OCI-LY7 (cell line): ENCODE data around the gene ATG4B. TPM values are rescaled to one million over a fixed set of nuclear protein-coding genes. Genes with fewer than 3 reads are reported as not detected.
"Not testable (repeated sequence)": the region's sequence is repeated elsewhere in the genome, so short reads cannot be mapped to it uniquely, and the experiment has no call there.

Source experiments
- BruUV-seq: library from RNA; stranded (reverse); fragments of 400-500 nt; replicated peaks from 2 replicates; lab custom pipeline; 2021; lab: Mats Ljungman, UMichigan
- CTCF ChIA-PET: fragments of 300-600 bp; sonication (Branson Sonifier 250); formaldehyde crosslinking; loops from one replicate; lab custom pipeline; 2022; ENCODE audit warnings: antibody characterized with exemption; ENCODE audit not compliant: unreplicated experiment; lab: Charles Lee
- POLR2A ChIA-PET: fragments of 300-600 bp; sonication (Branson Sonifier 250); formaldehyde crosslinking; loops from one replicate; lab custom pipeline; 2022; ENCODE audit warnings: antibody characterized with exemption; lab: Charles Lee
- DNase-seq: peaks from one replicate; pipeline ENCODE4 v3.0.0-alpha.2; 2015; ENCODE audit warnings: low spot score
- H2AFZ ChIP-seq: fragments of 200-600 bp; sonication (generic), shearing (Covaris generic); 2 replicates; pipeline ENCODE4 v1.6.1; 2014; ENCODE audit warnings: mild to moderate bottlenecking, antibody characterized with exemption, low read length, moderate library complexity
- H3K27ac ChIP-seq: fragments of 200-600 bp; sonication (generic); 2 replicates; pipeline ENCODE4 v1.5.1; 2014; ENCODE audit warnings: mixed run types, low read depth, mild to moderate bottlenecking, moderate library complexity, low read length, inconsistent platforms; ENCODE audit not compliant: poor library complexity, severe bottlenecking
- H3K36me3 ChIP-seq: fragments of 200-600 bp; sonication (generic); 2 replicates; pipeline ENCODE4 v1.6.1; 2014; ENCODE audit warnings: mild to moderate bottlenecking, antibody characterized with exemption, low read length, moderate library complexity, mixed read lengths; ENCODE audit not compliant: insufficient read depth
- H3K4me1 ChIP-seq: fragments of 200-600 bp; sonication (generic); 2 replicates; pipeline ENCODE4 v1.5.1; 2014; ENCODE audit warnings: mild to moderate bottlenecking, low read length; ENCODE audit not compliant: insufficient read depth, poor library complexity, severe bottlenecking
- H3K4me2 ChIP-seq: fragments of 200-600 bp; sonication (generic); 2 replicates; pipeline ENCODE4 v1.6.1; 2014; ENCODE audit warnings: mild to moderate bottlenecking, low read length
- H3K4me3 ChIP-seq: fragments of 200-600 bp; sonication (generic); 2 replicates; pipeline ENCODE4 v1.5.1; 2014; ENCODE audit warnings: mild to moderate bottlenecking, low read depth, low read length; ENCODE audit not compliant: poor library complexity, severe bottlenecking
- H3K79me2 ChIP-seq: fragments of 200-600 bp; sonication (generic); 2 replicates; pipeline ENCODE4 v1.6.1; 2016; ENCODE audit warnings: low read depth, mild to moderate bottlenecking, low read length, moderate library complexity, mixed read lengths; ENCODE audit not compliant: insufficient read depth
- H3K9me2 ChIP-seq: fragments of 200-600 bp; sonication (generic); 2 replicates; pipeline ENCODE4 v1.6.1; 2016; ENCODE audit warnings: mild to moderate bottlenecking, low read length, mixed read lengths; ENCODE audit not compliant: insufficient read depth
- H3K9me3 ChIP-seq: fragments of 200-600 bp; sonication (generic); 2 replicates; pipeline ENCODE4 v1.6.1; 2014; ENCODE audit warnings: mild to moderate bottlenecking, mixed run types, low read length, mixed read lengths
- H4K20me1 ChIP-seq: fragments of 200-600 bp; sonication (generic); 2 replicates; pipeline ENCODE4 v1.6.1; 2014; ENCODE audit warnings: mild to moderate bottlenecking, antibody characterized with exemption, low read length, moderate library complexity, mixed read lengths; ENCODE audit not compliant: insufficient read depth
- EZH2phosphoT487 ChIP-seq: fragments of 200-600 bp; sonication (generic); IDR thresholded peaks from 2 replicates; pipeline ENCODE4 v1.6.1; 2018; ENCODE audit warnings: low read depth, borderline replicate concordance, mild to moderate bottlenecking, mixed run types, antibody characterized with exemption, low read length, moderate library complexity, mixed read lengths
- intact Hi-C: fragments of 100-400 bp; cut with micrococcal nuclease; formaldehyde crosslinking; loops from one replicate; pipeline ENCODE4 v1.10.0; 2022; ENCODE audit not compliant: unreplicated experiment
- total RNA-seq, 2 experiments: library from RNA; depleted of rRNA in 1 of 2; stranded (reverse); fragments of >200 nt in 1 of 2; shearing (Covaris generic) in 1 of 2; gene quantifications; 2 replicates each; pipeline ENCODE4 v1.2.3, GENCODE V29; 2014 to 2022
- TF ChIP-seq, protein P1 (sequence below): fragments of 200-600 bp; sonication (generic); conservative IDR thresholded peaks from 2 replicates; pipeline ENCODE4 v1.5.1; 2014; ENCODE audit warnings: mild to moderate bottlenecking, antibody characterized with exemption, low read length, moderate library complexity, mixed read lengths

Gene ATG4B
- total RNA-seq, 2 experiments from 2014 or later = 72.4 to 133 TPM

DNA sequence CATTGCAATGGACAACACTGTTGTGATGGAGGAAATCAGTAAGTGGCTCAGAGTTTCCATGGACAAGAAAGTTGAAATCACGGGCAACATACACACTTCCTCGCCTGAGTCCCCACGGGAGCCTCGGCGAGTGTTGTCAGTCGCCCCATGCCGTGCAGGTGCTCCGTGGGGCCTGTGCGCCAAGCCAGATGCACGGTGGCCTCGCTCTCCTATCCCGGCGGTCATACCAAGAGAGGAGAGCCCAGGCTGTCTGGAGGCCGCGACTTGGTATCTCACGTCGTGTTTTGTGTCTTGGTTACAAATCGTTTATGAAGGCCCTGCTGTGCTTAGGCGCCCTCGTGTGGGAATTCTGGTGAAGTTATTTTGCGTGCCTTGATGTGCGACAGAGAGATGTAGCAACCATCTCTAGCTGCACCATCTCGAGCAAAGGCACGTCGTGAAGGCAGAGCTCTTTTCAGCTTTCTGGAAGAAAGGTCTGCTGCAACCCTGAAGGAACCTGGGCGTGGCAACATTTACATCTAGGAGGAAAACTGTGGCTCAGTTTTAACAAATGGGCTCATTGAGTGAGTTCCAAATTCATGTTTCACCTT, 21.8 kb downstream of the ATG4B start:
- no TSS peak for BruUV-seq
- POLR2A ChIA-PET = interaction anchor here (1.3 kb wide), 1 partner anchor 854 kb away, joined by 4 read pairs; no protein-coding TSS in a partner anchor
- Histone ChIP-seq H3K9me3 (no peaks in the 10 kb centered on the region), H2AFZ (no peak overlapping the region), H3K36me3 (peaks cover 65% of the 10 kb centered on the region), H3K4me1 (no peaks in the 10 kb centered on the region), H3K79me2 (no peaks in the 10 kb centered on the region), H3K4me2 (no peak overlapping the region), H3K9me2 (no peaks in the 10 kb centered on the region), H4K20me1 (no peaks in the 10 kb centered on the region), H3K4me3 (no peak overlapping the region), H3K27ac (no peak overlapping the region)
- TF ChIP-seq, protein P1, sequence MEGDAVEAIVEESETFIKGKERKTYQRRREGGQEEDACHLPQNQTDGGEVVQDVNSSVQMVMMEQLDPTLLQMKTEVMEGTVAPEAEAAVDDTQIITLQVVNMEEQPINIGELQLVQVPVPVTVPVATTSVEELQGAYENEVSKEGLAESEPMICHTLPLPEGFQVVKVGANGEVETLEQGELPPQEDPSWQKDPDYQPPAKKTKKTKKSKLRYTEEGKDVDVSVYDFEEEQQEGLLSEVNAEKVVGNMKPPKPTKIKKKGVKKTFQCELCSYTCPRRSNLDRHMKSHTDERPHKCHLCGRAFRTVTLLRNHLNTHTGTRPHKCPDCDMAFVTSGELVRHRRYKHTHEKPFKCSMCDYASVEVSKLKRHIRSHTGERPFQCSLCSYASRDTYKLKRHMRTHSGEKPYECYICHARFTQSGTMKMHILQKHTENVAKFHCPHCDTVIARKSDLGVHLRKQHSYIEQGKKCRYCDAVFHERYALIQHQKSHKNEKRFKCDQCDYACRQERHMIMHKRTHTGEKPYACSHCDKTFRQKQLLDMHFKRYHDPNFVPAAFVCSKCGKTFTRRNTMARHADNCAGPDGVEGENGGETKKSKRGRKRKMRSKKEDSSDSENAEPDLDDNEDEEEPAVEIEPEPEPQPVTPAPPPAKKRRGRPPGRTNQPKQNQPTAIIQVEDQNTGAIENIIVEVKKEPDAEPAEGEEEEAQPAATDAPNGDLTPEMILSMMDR = peak; percentile 81
- no peak for TF ChIP-seq EZH2phosphoT487
- peak; percentile 52 for DNase-seq
- intact Hi-C loops = no loop called here
- CTCF ChIA-PET = no interaction called here

DNA sequence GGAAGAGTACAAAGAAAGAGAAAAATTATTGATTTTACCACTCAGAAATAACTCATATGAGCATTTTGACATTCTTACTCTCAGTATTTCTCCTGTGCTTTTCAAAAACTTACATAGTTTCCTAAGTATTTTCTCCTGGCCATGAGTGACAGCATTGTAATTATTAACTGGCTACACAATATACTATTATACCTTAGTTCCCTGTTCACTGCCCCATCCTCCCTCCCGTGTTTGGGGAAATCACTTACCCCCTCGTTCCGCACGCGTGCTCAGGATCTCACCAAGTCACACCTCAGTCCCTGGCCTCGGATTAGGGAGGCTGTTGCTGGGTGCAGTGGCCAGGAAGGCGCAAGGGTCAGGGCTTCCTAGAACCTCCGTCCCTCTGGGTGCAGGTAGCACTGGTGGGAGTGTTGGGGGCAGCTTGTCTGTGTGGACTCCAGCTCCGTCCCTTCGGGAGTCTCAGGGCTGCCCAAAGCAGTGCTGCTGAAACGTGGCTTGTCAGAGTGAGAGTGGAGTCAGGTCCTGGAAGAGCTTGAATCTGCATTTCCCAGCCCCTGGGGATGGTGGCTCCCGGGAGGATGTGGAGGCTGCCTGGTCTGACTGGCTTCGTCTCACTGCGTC, 23.2 kb downstream of the ATG4B start:
- peaks cover 50% of the 10 kb centered on the region for H3K36me3 ChIP-seq
- no peak for DNase-seq
- H3K79me2 ChIP-seq = no peaks in the 10 kb centered on the region
- no TSS peak for BruUV-seq
- H3K9me2 ChIP-seq = no peaks in the 10 kb centered on the region
- no peak overlapping the region for H3K4me2 ChIP-seq
- H3K9me3 ChIP-seq = no peaks in the 10 kb centered on the region
- H3K27ac ChIP-seq = no peak overlapping the region
- H3K4me1 ChIP-seq = no peaks in the 10 kb centered on the region
- TF ChIP-seq, protein P1 = no peak
- no peak for TF ChIP-seq EZH2phosphoT487
- no peak overlapping the region for H2AFZ ChIP-seq
- intact Hi-C loops = no loop called here
- H4K20me1 ChIP-seq = no peaks in the 10 kb centered on the region
- ChIA-PET CTCF (no interaction called here), POLR2A (no interaction called here)
- H3K4me3 ChIP-seq = no peak overlapping the region

DNA sequence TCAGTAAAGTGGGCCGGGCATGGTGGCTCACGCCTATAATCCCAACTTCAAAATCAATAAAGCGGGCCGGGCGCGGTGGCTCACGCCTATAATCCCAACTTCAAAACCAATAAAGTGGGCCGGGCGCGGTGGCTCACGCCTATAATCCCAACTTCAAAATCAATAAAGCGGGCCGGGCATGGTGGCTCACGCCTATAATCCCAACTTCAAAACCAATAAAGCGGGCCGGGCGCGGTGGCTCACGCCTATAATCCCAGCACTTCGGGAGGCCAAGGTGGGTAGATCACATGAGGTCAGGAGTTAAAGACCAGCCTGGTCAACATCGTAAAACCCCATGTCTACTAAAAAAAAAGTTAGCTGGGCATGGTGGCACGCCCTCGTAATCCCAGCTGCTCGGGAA, 25.2 kb downstream of the ATG4B start:
- H3K79me2 ChIP-seq, H3K4me3 ChIP-seq, H3K9me2 ChIP-seq, POLR2A ChIA-PET, H3K27ac ChIP-seq, CTCF ChIA-PET, H4K20me1 ChIP-seq, BruUV-seq, intact Hi-C loops, DNase-seq, H3K4me2 ChIP-seq, H3K4me1 ChIP-seq, H2AFZ ChIP-seq, H3K9me3 ChIP-seq: not testable (repeated sequence)
- peaks cover 44% of the 10 kb centered on the region for H3K36me3 ChIP-seq
